Measurements from ENCODE around the gene USPL1. TPM values are rescaled to one million over a fixed set of nuclear protein-coding genes. Genes with fewer than 3 reads are reported as not detected.
A peak's percentile ranks its signal among the peaks of the same experiment; 100 is the strongest.

The USPL1 gene
- total RNA-seq, 1 donor from 2014 or later, result 24.9 TPM

DNA sequence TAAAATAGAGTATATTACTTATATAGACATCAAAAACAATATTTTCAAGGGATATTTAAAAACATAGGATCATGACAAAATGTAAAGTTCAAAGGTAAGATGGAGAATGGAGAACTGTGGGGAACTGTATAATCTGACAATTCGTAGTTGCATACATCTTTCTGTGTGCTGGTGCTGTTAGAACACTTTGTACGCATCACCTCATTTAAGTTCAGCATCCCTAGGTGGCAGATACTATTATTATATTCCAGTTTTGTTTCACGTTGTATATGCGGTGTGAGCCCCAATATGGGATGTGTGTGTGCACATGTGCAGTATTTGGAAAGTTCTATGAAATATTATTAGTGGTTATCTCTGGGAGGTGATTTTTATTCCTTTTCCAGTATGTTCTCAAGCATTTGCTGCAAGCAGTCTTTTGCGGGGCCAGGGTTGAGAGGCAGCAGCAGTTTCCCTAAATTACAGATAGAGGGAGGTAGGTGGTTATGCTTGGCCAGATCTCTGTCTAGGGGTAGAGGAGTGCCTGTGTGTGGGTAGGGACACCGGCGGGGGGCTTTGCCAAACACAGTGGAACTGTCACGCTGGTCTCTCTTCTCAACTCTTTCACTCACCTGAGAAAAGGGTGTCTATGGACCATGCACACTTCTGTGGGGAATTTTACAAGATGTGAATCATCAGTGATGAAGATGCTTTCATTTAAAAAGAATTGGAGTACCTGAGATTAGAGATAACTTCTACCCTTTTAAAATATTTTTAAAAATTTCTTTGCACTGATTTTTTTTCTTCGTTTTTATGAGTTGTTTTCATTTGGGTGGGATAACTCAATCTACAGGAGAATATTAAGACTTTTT, 62.0 kb downstream of the USPL1 start:
- H3K36me3 Mint-ChIP-seq (ENCODE audit: low read depth), result no peaks in the 10 kb centered on the region
- DNase-seq (ENCODE audit: low read depth, low spot score), result no peak
- H3K9me3 Mint-ChIP-seq, result peaks cover 2% of the 10 kb centered on the region
- no peak overlapping the region for H3K4me3 Mint-ChIP-seq
- no peak overlapping the region for H3K27ac Mint-ChIP-seq (ENCODE audit: unreplicated experiment)
- H3K4me1 Mint-ChIP-seq, result peaks cover 4% of the 10 kb centered on the region
- H3K27me3 Mint-ChIP-seq (ENCODE audit: low read depth), result peaks cover 2% of the 10 kb centered on the region
- TF ChIP-seq, protein P1, sequence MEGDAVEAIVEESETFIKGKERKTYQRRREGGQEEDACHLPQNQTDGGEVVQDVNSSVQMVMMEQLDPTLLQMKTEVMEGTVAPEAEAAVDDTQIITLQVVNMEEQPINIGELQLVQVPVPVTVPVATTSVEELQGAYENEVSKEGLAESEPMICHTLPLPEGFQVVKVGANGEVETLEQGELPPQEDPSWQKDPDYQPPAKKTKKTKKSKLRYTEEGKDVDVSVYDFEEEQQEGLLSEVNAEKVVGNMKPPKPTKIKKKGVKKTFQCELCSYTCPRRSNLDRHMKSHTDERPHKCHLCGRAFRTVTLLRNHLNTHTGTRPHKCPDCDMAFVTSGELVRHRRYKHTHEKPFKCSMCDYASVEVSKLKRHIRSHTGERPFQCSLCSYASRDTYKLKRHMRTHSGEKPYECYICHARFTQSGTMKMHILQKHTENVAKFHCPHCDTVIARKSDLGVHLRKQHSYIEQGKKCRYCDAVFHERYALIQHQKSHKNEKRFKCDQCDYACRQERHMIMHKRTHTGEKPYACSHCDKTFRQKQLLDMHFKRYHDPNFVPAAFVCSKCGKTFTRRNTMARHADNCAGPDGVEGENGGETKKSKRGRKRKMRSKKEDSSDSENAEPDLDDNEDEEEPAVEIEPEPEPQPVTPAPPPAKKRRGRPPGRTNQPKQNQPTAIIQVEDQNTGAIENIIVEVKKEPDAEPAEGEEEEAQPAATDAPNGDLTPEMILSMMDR (conservative IDR thresholded peaks at IDR 0.05), result peak; percentile 58

- H3K4me1 Mint-ChIP-seq, result no peaks in the 10 kb centered on the region
- no peaks in the 10 kb centered on the region for H3K9me3 Mint-ChIP-seq
- H3K4me3 Mint-ChIP-seq, result no peak overlapping the region
- H3K27ac Mint-ChIP-seq (ENCODE audit: unreplicated experiment), result no peak overlapping the region
- no peaks in the 10 kb centered on the region for H3K36me3 Mint-ChIP-seq (ENCODE audit: low read depth)
- TF ChIP-seq, protein P1 (conservative IDR thresholded peaks at IDR 0.05), result no peak
- H3K27me3 Mint-ChIP-seq (ENCODE audit: low read depth), result no peaks in the 10 kb centered on the region
- no peak for DNase-seq (ENCODE audit: low read depth, low spot score)
Observed at GRCh38 chr13:30681843-30682242, 64.1 kb downstream of the USPL1 start.

DNA sequence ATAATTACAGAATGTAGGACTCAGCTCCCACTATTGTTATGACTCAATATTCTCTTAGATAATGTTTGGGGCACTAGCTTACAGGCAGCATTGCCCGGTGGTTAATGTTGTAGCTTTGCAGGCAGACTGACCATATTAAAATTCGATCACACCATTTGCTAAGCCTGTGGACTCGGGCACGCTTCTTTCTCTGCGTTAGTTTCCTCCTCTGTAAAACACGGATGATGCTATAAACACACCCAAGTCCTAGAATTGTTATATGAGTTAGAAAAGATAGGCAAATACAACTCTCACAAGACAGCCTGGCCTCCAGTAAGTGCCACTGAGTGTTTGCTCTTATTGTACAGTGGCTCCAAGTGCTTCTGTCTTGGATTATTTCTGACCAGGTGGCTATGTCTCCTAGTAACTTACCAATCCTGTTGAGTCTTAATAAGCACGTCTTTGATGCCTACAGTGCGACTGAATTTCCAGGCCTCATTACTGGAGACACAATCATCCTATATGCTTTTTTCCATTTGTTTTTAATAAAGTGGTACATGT, 67.7 kb downstream of the USPL1 start:
- TF ChIP-seq, protein P1 (conservative IDR thresholded peaks at IDR 0.05), result no peak
- DNase-seq (ENCODE audit: low read depth, low spot score), result no peak
- no peak overlapping the region for H3K4me3 Mint-ChIP-seq
- H3K27ac Mint-ChIP-seq (ENCODE audit: unreplicated experiment), result no peak overlapping the region
- H3K9me3 Mint-ChIP-seq, result peaks cover 2% of the 10 kb centered on the region
- H3K36me3 Mint-ChIP-seq (ENCODE audit: low read depth), result no peaks in the 10 kb centered on the region
- H3K4me1 Mint-ChIP-seq, result no peaks in the 10 kb centered on the region
- H3K27me3 Mint-ChIP-seq (ENCODE audit: low read depth), result no peaks in the 10 kb centered on the region

- Mint-ChIP-seq H3K27ac (ENCODE audit: unreplicated experiment) (no peak overlapping the region), H3K4me3 (no peak overlapping the region), H3K9me3 (peaks cover 4% of the 10 kb centered on the region), H3K4me1 (no peaks in the 10 kb centered on the region), H3K36me3 (ENCODE audit: low read depth) (no peaks in the 10 kb centered on the region), H3K27me3 (ENCODE audit: low read depth) (no peaks in the 10 kb centered on the region)
- no peak for DNase-seq (ENCODE audit: low read depth, low spot score)
- TF ChIP-seq, protein P1 (conservative IDR thresholded peaks at IDR 0.05), result no peak
Observed at GRCh38 chr13:30685987-30686386, 68.3 kb downstream of the USPL1 start.

DNA sequence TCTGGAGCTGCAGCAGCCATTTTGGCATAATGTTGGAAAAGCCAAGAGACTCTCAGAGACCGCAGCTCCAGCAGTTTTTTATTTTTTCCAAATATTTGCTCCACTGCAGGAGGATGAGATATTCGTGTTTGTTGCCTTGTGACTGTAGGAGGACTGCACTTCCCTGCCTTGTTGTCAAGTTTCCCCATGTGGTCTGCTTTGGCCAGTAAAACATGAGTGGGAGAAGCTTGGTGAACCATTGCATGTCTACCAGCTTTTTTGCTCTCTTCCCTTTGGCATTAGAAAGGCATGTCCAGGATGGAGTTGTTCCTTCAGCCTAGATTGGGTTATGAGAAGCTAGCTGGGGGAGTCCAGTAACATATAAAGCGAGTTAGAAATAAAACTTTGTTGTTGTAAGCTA, 69.9 kb downstream of the USPL1 start:
- H3K27me3 Mint-ChIP-seq (ENCODE audit: low read depth), result no peaks in the 10 kb centered on the region
- H3K27ac Mint-ChIP-seq (ENCODE audit: unreplicated experiment), result no peak overlapping the region
- H3K4me1 Mint-ChIP-seq, result no peaks in the 10 kb centered on the region
- no peaks in the 10 kb centered on the region for H3K36me3 Mint-ChIP-seq (ENCODE audit: low read depth)
- DNase-seq (ENCODE audit: low read depth, low spot score), result no peak
- peaks cover 4% of the 10 kb centered on the region for H3K9me3 Mint-ChIP-seq
- H3K4me3 Mint-ChIP-seq, result no peak overlapping the region
- TF ChIP-seq, protein P1 (conservative IDR thresholded peaks at IDR 0.05), result no peak
